Neural cell (in vitro differentiated cells): Measurements from ENCODE around the gene PELI2. TPM values are rescaled to one million over a fixed set of nuclear protein-coding genes. Genes with fewer than 3 reads are reported as not detected.
A peak's percentile ranks its signal among the peaks of the same experiment; 100 is the strongest.

Source experiments
- H2AFZ ChIP-seq: fragments of 200-600, 300-800 bp; sonication (generic), shearing (Covaris generic); 2 replicates; pipeline ENCODE4 v1.6.0; 2014; ENCODE audit warnings: low read depth, mild to moderate bottlenecking, antibody characterized with exemption, low read length, moderate library complexity
- H3F3A ChIP-seq: fragments of 200-600 bp; shearing (Covaris generic); 2 replicates; pipeline ENCODE4 v1.6.1; 2016; ENCODE audit warnings: mild to moderate bottlenecking, moderate library complexity, mixed read lengths, antibody characterized with exemption, low read length; ENCODE audit not compliant: insufficient read depth, poor library complexity, severe bottlenecking
- H3K27ac ChIP-seq: fragments of 200-600, 300-800 bp; sonication (generic), shearing (Covaris generic); 2 replicates; pipeline ENCODE4 v1.5.1; 2014; ENCODE audit warnings: mild to moderate bottlenecking, low read length, moderate library complexity
- H3K27me3 ChIP-seq: fragments of 300-800, 200-600 bp; sonication (generic), shearing (Covaris generic); 2 replicates; pipeline ENCODE4 v1.6.0; 2014; ENCODE audit warnings: mild to moderate bottlenecking, low read depth, low read length, moderate library complexity; ENCODE audit not compliant: insufficient read depth
- H3K36me3 ChIP-seq: fragments of 300-800, 200-600 bp; sonication (generic), shearing (Covaris generic); 2 replicates; pipeline ENCODE4 v1.5.1; 2014; ENCODE audit warnings: mild to moderate bottlenecking, antibody characterized with exemption, low read length, moderate library complexity; ENCODE audit not compliant: insufficient read depth
- H3K4me2 ChIP-seq: fragments of 300-800, 200-600 bp; sonication (generic), shearing (Covaris generic); 2 replicates; pipeline ENCODE4 v1.6.0; 2014; ENCODE audit warnings: mild to moderate bottlenecking, low read length
- H3K4me3 ChIP-seq: fragments of 300-800, 200-600 bp; sonication (generic), shearing (Covaris generic); 2 replicates; pipeline ENCODE4 v1.5.1; 2014; ENCODE audit warnings: mild to moderate bottlenecking, low read length, moderate library complexity
- H3K79me2 ChIP-seq: fragments of 200-600 bp; shearing (Covaris generic); replicated peaks from 2 replicates; pipeline ENCODE4 v1.6.0; 2014; ENCODE audit warnings: mild to moderate bottlenecking, low read length, moderate library complexity; ENCODE audit not compliant: insufficient read depth
- H3K9ac ChIP-seq: fragments of 300-800, 200-600 bp; sonication (generic), shearing (Covaris generic); 2 replicates; pipeline ENCODE4 v1.6.1; 2016; ENCODE audit warnings: mild to moderate bottlenecking, low read length, mixed read lengths
- H3K9me2 ChIP-seq: fragments of 200-600 bp; shearing (Covaris generic); 2 replicates; pipeline ENCODE4 v1.6.1; 2016; ENCODE audit warnings: mild to moderate bottlenecking, low read length, mixed read lengths; ENCODE audit not compliant: insufficient read depth
- H3K9me3 ChIP-seq: fragments of 200-600, 300-800 bp; sonication (generic), shearing (Covaris generic); 2 replicates; pipeline ENCODE4 v1.6.1; 2016; ENCODE audit warnings: mild to moderate bottlenecking, mixed run types, low read length, moderate library complexity, mixed read lengths
- H4K20me1 ChIP-seq: fragments of 200-600 bp; shearing (Covaris generic); 2 replicates; pipeline ENCODE4 v1.6.1; 2016; ENCODE audit warnings: mild to moderate bottlenecking, mixed run types; ENCODE audit not compliant: insufficient read depth
- CTCF ChIP-seq: fragments of 450-650 bp; IDR thresholded peaks from 2 replicates; pipeline ENCODE4 v1.5.1; 2014; ENCODE audit warnings: antibody characterized with exemption, mild to moderate bottlenecking, moderate library complexity; ENCODE audit not compliant: poor library complexity, severe bottlenecking
- EP300 ChIP-seq: fragments of 450-650 bp; conservative IDR thresholded peaks from 2 replicates; pipeline ENCODE4 v1.6.1; 2014; ENCODE audit warnings: antibody characterized with exemption, mild to moderate bottlenecking, moderate library complexity; ENCODE audit not compliant: poor library complexity, severe bottlenecking
- EZH2 ChIP-seq: fragments of 200-600, 300-800 bp; shearing (Covaris generic), sonication (generic); IDR thresholded peaks from 2 replicates; pipeline ENCODE4 v1.6.1; 2014; ENCODE audit warnings: antibody characterized with exemption, low read length, borderline replicate concordance, mild to moderate bottlenecking; ENCODE audit not compliant: insufficient read depth, poor library complexity, severe bottlenecking
- MXI1 ChIP-seq: fragments of 450-650 bp; conservative IDR thresholded peaks from 2 replicates; pipeline ENCODE4 v1.6.1; 2014; ENCODE audit warnings: antibody characterized with exemption, mild to moderate bottlenecking; ENCODE audit not compliant: poor library complexity, severe bottlenecking
- POLR2AphosphoS5 ChIP-seq: IDR thresholded peaks from 2 replicates; pipeline ENCODE4 v1.6.1; 2012
- RAD21 ChIP-seq: fragments of 450-650 bp; conservative IDR thresholded peaks from 2 replicates; pipeline ENCODE4 v1.6.1; 2014; ENCODE audit warnings: antibody characterized with exemption, mild to moderate bottlenecking, moderate library complexity
- SMC3 ChIP-seq: fragments of 450-650 bp; conservative IDR thresholded peaks from 2 replicates; pipeline ENCODE4 v1.6.1; 2014; ENCODE audit warnings: antibody characterized with exemption, mild to moderate bottlenecking, moderate library complexity; ENCODE audit not compliant: poor library complexity
- TAF1 ChIP-seq: IDR thresholded peaks from 2 replicates; pipeline ENCODE4 v1.6.1; 2012; ENCODE audit warnings: low read depth
- polyA plus RNA-seq: library from polyadenylated mRNA; depleted of rRNA; stranded (reverse); fragments of >200 nt; gene quantifications from 2 replicates; pipeline ENCODE4 v1.2.3, GENCODE V29; 2014

PELI2 gene
- polyA plus RNA-seq, 1 donor from 2014 or later = 5.3 TPM

- no peaks in the 10 kb centered on the region for H3K36me3 ChIP-seq
- TF ChIP-seq RAD21 (no peak), POLR2AphosphoS5 (peak; percentile 43)
- H3K27me3 ChIP-seq = no peaks in the 10 kb centered on the region
- no peaks in the 10 kb centered on the region for H3F3A ChIP-seq
- H3K9me2 ChIP-seq = no peaks in the 10 kb centered on the region
- H3K9ac ChIP-seq = no peak overlapping the region
- H4K20me1 ChIP-seq = no peaks in the 10 kb centered on the region
- peak overlapping the region; percentile 1 for H3K27ac ChIP-seq
- no peak overlapping the region for H2AFZ ChIP-seq
- H3K79me2 ChIP-seq = peaks cover 88% of the 10 kb centered on the region
- H3K4me2 ChIP-seq = no peak overlapping the region
- no peaks in the 10 kb centered on the region for H3K9me3 ChIP-seq
- H3K4me3 ChIP-seq = peak overlapping the region; percentile 12
Observed at GRCh38 chr14:56149995-56150394, 31.8 kb downstream of the PELI2 start.

GRCh38 chr14:56150645-56151345 is 32.6 kb downstream of the PELI2 start:
- H3K4me3 ChIP-seq = no peak overlapping the region
- H3F3A ChIP-seq = no peaks in the 10 kb centered on the region
- H3K9ac ChIP-seq = no peak overlapping the region
- no peaks in the 10 kb centered on the region for H3K36me3 ChIP-seq
- peaks cover 87% of the 10 kb centered on the region for H3K79me2 ChIP-seq
- no peaks in the 10 kb centered on the region for H3K9me2 ChIP-seq
- no peaks in the 10 kb centered on the region for H3K9me3 ChIP-seq
- TF ChIP-seq SMC3 (no peak), TAF1 (no peak), MXI1 (no peak), EP300 (no peak), RAD21 (no peak), CTCF (no peak), POLR2AphosphoS5 (no peak)
- no peaks in the 10 kb centered on the region for H3K27me3 ChIP-seq
- H4K20me1 ChIP-seq = no peaks in the 10 kb centered on the region
- H2AFZ ChIP-seq = no peak overlapping the region
- no peak overlapping the region for H3K27ac ChIP-seq
- no peak overlapping the region for H3K4me2 ChIP-seq

- no peak overlapping the region for H3K4me3 ChIP-seq
- no peak overlapping the region for H2AFZ ChIP-seq
- no peak for TF ChIP-seq EZH2
- no peak for TF ChIP-seq EP300
- no peak for TF ChIP-seq RAD21
- no peak for TF ChIP-seq MXI1
- no peak for TF ChIP-seq TAF1
- no peak for TF ChIP-seq SMC3
- TF ChIP-seq CTCF = no peak
- H3K36me3 ChIP-seq = no peaks in the 10 kb centered on the region
- H3K79me2 ChIP-seq = peaks cover 85% of the 10 kb centered on the region
- H3K9me3 ChIP-seq = no peaks in the 10 kb centered on the region
- no peak overlapping the region for H3K4me2 ChIP-seq
- H3K27me3 ChIP-seq = no peaks in the 10 kb centered on the region
- no peaks in the 10 kb centered on the region for H3K9me2 ChIP-seq
- no peaks in the 10 kb centered on the region for H4K20me1 ChIP-seq
- no peak overlapping the region for H3K27ac ChIP-seq
- H3F3A ChIP-seq = no peaks in the 10 kb centered on the region
- no peak overlapping the region for H3K9ac ChIP-seq
Observed at GRCh38 chr14:56152221-56152620, 34.0 kb downstream of the PELI2 start.
